Calu3 (cell line): ENCODE measurements around the gene MAN1C1. TPM values are rescaled to one million over a fixed set of nuclear protein-coding genes. Genes with fewer than 3 reads are reported as not detected.
A peak's percentile ranks its signal among the peaks of the same experiment; 100 is the strongest.

ENCODE experiments used
- BruUV-seq: library from RNA; stranded (reverse); fragments of 400-500 nt; replicated peaks from 2 replicates; lab custom pipeline; 2021; lab: Mats Ljungman, UMichigan
- CTCF ChIA-PET: fragments of 300-600 bp; sonication (Branson Sonifier 250); formaldehyde crosslinking; loops from one replicate; lab custom pipeline; 2022; ENCODE audit warnings: antibody characterized with exemption; lab: Charles Lee
- DNase-seq: peaks from one replicate; pipeline ENCODE4 v3.0.0; 2022
- H3K27ac Mint-ChIP-seq: one replicate; pipeline ENCODE4 v1.8.0; 2022; ENCODE audit warnings: mixed read lengths; ENCODE audit not compliant: unreplicated experiment
- H3K27me3 Mint-ChIP-seq: one replicate; pipeline ENCODE4 v1.8.0; 2022; ENCODE audit warnings: mixed read lengths; ENCODE audit not compliant: unreplicated experiment
- H3K36me3 Mint-ChIP-seq: one replicate; pipeline ENCODE4 v1.8.0; 2022; ENCODE audit warnings: mild to moderate bottlenecking, moderate library complexity, mixed read lengths; ENCODE audit not compliant: insufficient read depth, unreplicated experiment
- H3K4me1 Mint-ChIP-seq: one replicate; pipeline ENCODE4 v1.8.0; 2022; ENCODE audit warnings: mild to moderate bottlenecking, low read depth, mixed read lengths; ENCODE audit not compliant: unreplicated experiment
- H3K4me3 Mint-ChIP-seq: one replicate; pipeline ENCODE4 v1.8.0; 2022; ENCODE audit warnings: mild to moderate bottlenecking, low read depth, moderate library complexity, mixed read lengths; ENCODE audit not compliant: unreplicated experiment
- H3K9me3 Mint-ChIP-seq: one replicate; pipeline ENCODE4 v1.8.0; 2022; ENCODE audit warnings: low read depth, mixed read lengths; ENCODE audit not compliant: unreplicated experiment
- CTCF ChIP-seq: fragments of 200-600 bp; IDR thresholded peaks from one replicate; pipeline ENCODE4 v1.8.0; 2022; ENCODE audit warnings: antibody characterized with exemption; ENCODE audit not compliant: unreplicated experiment
- intact Hi-C: fragments of 100-400 bp; cut with micrococcal nuclease; formaldehyde crosslinking; loops from one replicate; pipeline ENCODE4 v1.10.0; 2022; ENCODE audit not compliant: unreplicated experiment
- total RNA-seq: library from RNA; stranded (reverse); gene quantifications from 2 replicates; pipeline ENCODE4 v1.2.3, GENCODE V29; 2022

Gene MAN1C1
- total RNA-seq, 1 experiment from 2014 or later: 0.14 TPM

DNA sequence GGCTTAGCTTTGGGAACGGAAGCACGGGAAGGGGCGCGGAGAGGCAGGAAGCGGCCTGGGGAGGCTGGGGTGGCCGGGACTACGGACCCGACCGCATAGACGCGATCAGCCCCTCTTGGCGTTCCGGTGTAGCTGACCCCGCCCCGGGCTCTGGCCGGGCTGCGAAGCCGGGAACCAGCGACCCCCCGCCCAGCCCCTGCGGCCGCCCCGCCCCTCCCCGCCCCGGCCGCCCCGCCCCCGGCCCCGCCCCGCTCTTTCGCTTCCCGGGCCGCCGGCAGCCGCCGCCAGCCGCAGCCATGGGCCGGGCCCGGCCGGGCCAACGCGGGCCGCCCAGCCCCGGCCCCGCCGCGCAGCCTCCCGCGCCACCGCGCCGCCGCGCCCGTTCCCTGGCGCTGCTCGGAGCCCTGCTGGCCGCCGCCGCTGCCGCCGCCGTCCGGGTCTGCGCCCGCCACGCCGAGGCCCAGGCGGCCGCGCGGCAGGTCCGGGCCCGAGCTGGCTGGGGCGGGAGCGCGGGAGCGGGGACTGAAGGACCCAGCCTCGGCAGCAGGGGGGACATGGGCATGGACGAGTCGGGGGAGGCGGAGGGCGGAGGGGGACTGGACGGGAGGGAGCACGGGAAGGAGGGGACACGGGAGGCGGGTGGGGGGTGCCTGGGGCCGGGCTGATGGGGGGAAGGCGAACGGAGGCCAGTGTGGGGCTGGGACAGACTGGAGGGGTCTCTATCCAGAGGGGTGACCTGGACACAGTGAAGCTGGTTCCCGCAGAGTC lies 183.5 kb downstream of the MAN1C1 start, which contains the start of gene SELENON:
Gene SELENON, plus strand, starts transcription at position 259 of the 768 bp plus-strand sequence. Its CDS starts 38 bp downstream, at position 297.
- H3K27ac Mint-ChIP-seq: no peak within 1 kb of the TSS
- CTCF ChIA-PET: interaction anchor here (0.7 kb wide), 1 partner anchor 252 kb away, joined by 4 read pairs; no protein-coding TSS in a partner anchor
- TF ChIP-seq CTCF: no peak
- no peaks in the 10 kb centered on the region for H3K9me3 Mint-ChIP-seq
- peaks cover 6% of the 10 kb centered on the region for H3K36me3 Mint-ChIP-seq
- H3K4me1 Mint-ChIP-seq: peaks cover 11% of the 10 kb centered on the region
- no TSS peak for BruUV-seq
- intact Hi-C loops: loop anchor here (5.0 kb wide), 2 partner anchors 188 to 298 kb away; no protein-coding TSS in a partner anchor
- DNase-seq: peak; percentile 32
- peaks cover 19% of the 10 kb centered on the region for H3K27me3 Mint-ChIP-seq
- peak within 1 kb of the TSS; percentile 77 for H3K4me3 Mint-ChIP-seq

DNA sequence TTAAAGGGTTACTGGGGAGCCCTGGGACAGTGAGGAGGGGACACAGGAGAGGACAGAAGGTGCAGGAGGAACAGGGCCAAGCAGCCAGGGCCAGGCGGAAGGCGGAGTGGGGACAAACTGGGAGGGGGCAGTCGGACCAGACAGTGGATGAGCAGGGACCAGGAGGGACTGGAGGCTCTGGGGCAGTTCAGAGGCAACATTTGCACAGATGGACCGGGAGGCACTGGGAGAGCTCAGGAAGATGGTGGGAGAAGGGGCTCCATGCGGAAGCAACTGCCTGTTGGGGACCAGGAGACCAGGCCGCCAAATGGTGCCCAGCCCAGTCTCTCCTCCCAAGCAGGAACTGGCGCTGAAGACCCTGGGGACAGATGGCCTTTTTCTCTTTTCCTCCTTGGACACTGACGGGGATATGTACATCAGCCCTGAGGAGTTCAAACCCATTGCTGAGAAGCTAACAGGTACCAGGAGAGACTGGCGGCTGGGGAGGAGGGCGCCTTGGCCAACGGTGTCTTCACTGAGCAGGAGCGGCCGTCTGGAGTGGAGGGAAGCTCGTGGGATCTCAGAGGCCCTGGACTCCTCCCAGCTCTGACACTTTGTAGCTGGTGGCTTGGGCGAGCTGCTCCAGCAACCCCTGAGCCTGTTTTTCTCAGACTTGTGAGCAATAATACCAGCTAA lies 184.2 kb downstream of the MAN1C1 start:
- DNase-seq: no peak
- Mint-ChIP-seq H3K27me3 (peaks cover 12% of the 10 kb centered on the region), H3K9me3 (no peaks in the 10 kb centered on the region), H3K27ac (no peak overlapping the region), H3K4me1 (peaks cover 11% of the 10 kb centered on the region), H3K4me3 (peak overlapping the region; percentile 77), H3K36me3 (peaks cover 7% of the 10 kb centered on the region)
- CTCF ChIA-PET: interaction anchor here (0.5 kb wide), 1 partner anchor 182 kb away, joined by 4 read pairs; no protein-coding TSS in a partner anchor
- TF ChIP-seq CTCF: no peak
- BruUV-seq: no TSS peak
- intact Hi-C loops: no loop called here

DNA sequence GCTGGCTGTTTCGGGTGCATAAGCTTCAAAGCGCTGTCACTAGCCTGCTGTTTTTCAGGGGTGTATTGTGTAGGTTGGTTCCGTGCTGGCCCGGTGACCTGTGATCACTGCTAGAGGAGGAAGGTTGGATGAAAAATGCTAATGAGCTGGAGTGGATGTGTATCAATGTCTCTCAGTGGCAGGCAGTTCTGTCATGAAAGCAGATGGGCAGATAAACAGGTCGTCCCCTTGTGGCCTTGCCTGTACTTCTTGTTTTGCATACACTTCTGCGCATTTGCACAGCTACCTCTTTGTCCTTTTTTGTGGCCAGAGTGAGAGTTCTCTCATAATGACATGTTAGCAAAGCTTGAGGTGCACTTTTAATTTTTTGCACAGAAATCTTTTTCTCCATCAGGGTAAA lies 186.3 kb downstream of the MAN1C1 start:
- H3K4me3 Mint-ChIP-seq: no peak overlapping the region
- H3K27ac Mint-ChIP-seq: no peak overlapping the region
- H3K4me1 Mint-ChIP-seq: no peaks in the 10 kb centered on the region
- peaks cover 10% of the 10 kb centered on the region for H3K36me3 Mint-ChIP-seq
- intact Hi-C loops: no loop called here
- no peak for TF ChIP-seq CTCF
- CTCF ChIA-PET: no interaction called here
- no peak for DNase-seq
- H3K9me3 Mint-ChIP-seq: no peaks in the 10 kb centered on the region
- no peaks in the 10 kb centered on the region for H3K27me3 Mint-ChIP-seq
- BruUV-seq: TSS peak; percentile 57

DNA sequence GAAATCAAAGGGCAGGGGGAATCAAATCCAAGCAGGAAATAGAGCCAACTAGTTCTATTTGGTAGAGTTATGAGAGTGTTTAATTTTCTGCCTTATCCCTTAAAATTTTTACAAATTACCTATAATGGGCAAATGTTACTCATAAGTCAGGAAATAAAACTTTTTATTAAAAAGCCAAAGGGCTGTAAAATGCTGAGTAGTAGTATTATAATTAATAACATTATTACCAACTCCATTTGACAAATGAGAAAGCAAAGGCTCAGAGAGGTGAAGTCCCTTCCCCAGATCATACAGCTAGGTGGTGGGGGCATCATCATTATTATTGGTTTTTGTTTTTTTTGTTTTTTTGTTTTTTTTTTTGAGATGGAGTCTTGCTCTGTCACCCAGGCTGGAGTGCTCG lies 186.8 kb downstream of the MAN1C1 start:
- no peak for DNase-seq
- no peaks in the 10 kb centered on the region for H3K9me3 Mint-ChIP-seq
- no peak for TF ChIP-seq CTCF
- CTCF ChIA-PET: no interaction called here
- BruUV-seq: no TSS peak
- H3K4me1 Mint-ChIP-seq: no peaks in the 10 kb centered on the region
- intact Hi-C loops: no loop called here
- H3K36me3 Mint-ChIP-seq: peaks cover 10% of the 10 kb centered on the region
- no peaks in the 10 kb centered on the region for H3K27me3 Mint-ChIP-seq
- no peak overlapping the region for H3K27ac Mint-ChIP-seq
- no peak overlapping the region for H3K4me3 Mint-ChIP-seq
